Fibroblast of pulmonary artery (primary cell): Measurements from ENCODE around the gene EIF3D.
A peak's percentile ranks its signal among the peaks of the same experiment; 100 is the strongest.

Experiments
- DNase-seq: peaks from one replicate; pipeline ENCODE4 v3.0.0-alpha.2; 2010; ENCODE audit warnings: low read depth
- H3K4me3 ChIP-seq: replicated peaks from 2 replicates; pipeline ENCODE4 v1.5.1; 2011; ENCODE audit warnings: low read depth, mild to moderate bottlenecking, control low read depth, low read length, moderate library complexity
- TF ChIP-seq, protein P1 (sequence below): IDR thresholded peaks from 2 replicates; pipeline ENCODE4 v1.5.1; 2011; ENCODE audit warnings: mild to moderate bottlenecking, control low read depth, low read length, inconsistent platforms; ENCODE audit errors: missing control alignments

The EIF3D gene

DNA sequence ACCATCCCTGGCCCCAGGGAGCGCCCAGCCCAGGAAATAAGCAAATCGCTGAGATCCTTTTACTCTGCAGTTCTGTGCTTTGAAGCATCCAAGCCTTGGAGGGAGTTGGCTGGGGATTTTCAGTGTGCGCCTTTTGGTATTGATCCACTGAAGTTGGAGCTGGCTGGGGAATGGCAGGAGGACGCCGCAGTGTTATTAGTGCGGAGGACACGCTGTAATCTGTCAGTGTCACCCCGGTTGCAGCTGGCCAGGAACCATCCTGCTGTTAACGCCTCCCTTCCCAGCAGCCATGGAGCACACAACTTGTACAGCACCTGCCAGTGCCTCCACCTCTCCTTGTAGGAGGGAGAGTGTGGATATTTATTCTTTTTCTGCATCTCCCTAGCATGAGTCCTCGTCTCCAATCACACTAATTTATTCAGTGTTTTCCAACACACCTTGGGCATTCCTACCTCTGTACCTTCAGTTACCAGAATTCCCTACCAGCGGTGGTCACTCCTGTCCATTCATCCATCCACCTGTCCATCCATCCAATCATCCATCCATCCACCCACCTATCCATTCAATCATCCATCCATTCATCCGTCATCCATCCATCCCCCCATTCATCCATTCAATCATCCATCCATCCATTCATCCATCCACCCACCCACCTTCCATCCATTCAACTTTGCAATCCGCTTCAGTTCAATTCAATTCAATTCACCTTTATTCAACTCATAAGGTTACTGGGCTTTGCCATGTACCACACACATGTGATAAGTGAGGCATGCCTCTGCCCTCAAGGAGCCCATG is 21.9 kb upstream of the EIF3D start:
- DNase-seq = no peak
- TF ChIP-seq, protein P1, sequence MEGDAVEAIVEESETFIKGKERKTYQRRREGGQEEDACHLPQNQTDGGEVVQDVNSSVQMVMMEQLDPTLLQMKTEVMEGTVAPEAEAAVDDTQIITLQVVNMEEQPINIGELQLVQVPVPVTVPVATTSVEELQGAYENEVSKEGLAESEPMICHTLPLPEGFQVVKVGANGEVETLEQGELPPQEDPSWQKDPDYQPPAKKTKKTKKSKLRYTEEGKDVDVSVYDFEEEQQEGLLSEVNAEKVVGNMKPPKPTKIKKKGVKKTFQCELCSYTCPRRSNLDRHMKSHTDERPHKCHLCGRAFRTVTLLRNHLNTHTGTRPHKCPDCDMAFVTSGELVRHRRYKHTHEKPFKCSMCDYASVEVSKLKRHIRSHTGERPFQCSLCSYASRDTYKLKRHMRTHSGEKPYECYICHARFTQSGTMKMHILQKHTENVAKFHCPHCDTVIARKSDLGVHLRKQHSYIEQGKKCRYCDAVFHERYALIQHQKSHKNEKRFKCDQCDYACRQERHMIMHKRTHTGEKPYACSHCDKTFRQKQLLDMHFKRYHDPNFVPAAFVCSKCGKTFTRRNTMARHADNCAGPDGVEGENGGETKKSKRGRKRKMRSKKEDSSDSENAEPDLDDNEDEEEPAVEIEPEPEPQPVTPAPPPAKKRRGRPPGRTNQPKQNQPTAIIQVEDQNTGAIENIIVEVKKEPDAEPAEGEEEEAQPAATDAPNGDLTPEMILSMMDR = no peak
- H3K4me3 ChIP-seq = no peak overlapping the region

GRCh38 chr22:36549033-36549432 is 20.1 kb upstream of the EIF3D start:
- H3K4me3 ChIP-seq = no peak overlapping the region
- TF ChIP-seq, protein P1 = no peak
- no peak for DNase-seq

DNA sequence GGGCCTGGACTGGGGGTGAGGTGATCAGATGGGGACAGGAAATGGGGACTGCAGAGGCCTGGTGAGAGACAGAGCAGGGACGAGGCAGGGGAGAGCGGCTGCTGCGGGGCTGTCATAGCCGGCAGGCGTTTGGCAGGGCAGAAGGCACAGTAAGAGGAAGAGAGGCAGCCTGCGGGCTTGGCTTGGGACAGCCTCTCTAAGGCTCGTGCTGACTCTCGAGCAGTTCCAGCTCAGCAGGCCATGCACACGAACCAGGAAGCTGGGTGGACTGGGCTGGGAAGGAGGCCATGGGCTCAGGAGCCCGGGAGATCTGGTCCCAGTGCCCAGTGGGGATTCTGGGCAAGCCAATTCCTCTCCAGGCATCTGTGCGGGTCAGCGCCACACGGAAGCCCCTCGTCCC is 19.6 kb upstream of the EIF3D start:
- no peak overlapping the region for H3K4me3 ChIP-seq
- DNase-seq = no peak
- TF ChIP-seq, protein P1 = no peak

DNA sequence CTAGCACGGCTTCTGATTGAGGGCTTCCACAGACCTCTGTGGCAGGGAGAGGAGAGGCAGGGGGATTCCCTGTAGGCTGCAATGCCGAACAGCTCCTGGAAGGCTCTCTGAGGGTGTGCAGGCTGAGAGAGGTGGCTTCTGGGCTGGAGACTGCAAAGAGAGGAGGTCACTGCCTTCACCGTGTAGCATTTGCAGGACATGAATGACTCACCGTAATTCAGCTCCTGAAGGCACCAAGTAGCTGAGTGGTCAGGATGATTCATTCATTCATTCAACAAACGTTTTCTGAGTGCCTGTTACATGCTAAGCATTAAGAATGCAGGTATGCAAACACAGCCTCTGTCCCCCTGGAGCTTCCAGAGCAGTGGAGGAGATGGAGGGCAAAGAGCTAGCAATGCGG is 18.0 kb upstream of the EIF3D start:
- TF ChIP-seq, protein P1 = no peak
- no peak overlapping the region for H3K4me3 ChIP-seq
- DNase-seq = peak; percentile 61

GRCh38 chr22:36546092-36546804 is 17.3 kb upstream of the EIF3D start:
- TF ChIP-seq, protein P1 = peak; percentile 58
- DNase-seq = peak; percentile 69
- no peak overlapping the region for H3K4me3 ChIP-seq

DNA sequence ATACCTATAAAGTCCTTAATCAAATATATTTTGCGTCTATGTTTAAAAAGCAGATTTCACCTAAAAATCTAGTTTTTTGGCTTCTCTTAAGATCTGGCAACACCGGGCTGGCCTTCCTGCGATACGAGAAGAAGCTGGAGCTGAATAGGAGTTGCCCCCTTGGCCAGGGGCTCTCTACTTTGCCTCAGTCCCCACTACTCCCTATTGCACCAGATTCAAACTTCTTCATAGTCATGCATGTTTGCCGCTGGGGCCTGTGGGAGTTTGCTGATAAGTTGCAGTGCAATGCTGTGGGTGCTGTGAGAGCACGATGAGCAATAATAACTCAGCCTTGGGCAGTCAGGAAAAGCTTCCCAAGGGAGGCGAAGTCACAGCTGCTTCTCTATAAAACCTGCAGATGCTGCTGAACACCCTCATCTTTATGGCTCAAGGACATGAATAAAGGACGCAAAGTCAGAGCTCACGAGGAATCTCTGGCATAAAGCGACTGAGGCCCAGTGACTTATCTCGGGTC is 15.2 kb upstream of the EIF3D start:
- H3K4me3 ChIP-seq = no peak overlapping the region
- TF ChIP-seq, protein P1 = no peak
- DNase-seq = peak; percentile 58
